Right lobe of liver (tissue), 6 donors: ENCODE results near the gene RBPMS2. TPM values are rescaled to one million over a fixed set of nuclear protein-coding genes. Genes with fewer than 3 reads are reported as not detected.
A peak's percentile ranks its signal among the peaks of the same experiment; 100 is the strongest.

Experiments
- ATAC-seq, 4 donors: fragments of 200-7000 bp; cut with Tn5 transposase; one replicate each; pipeline ENCODE4 v1.9.1; 2020; ENCODE audit warnings: mild to moderate bottlenecking in 4 of 4, moderate library complexity in 4 of 4
- DNase-seq, 3 donors: peaks; one replicate each; pipeline ENCODE4 v3.0.0-alpha.2; 2020
- H3K27ac ChIP-seq, 3 donors: fragments of 200-600 bp; one replicate each; pipeline ENCODE4 v1.8.0; 2022
- H3K27me3 ChIP-seq, 2 donors: fragments of 200-600 bp; one replicate each; pipeline ENCODE4 v1.8.0; 2022
- H3K36me3 ChIP-seq, 4 donors: fragments of 200-600 bp; sonication (generic) in 1 of 4; one replicate each; pipeline versions ENCODE4 v1.5.1 to v1.8.0; 2017 to 2022; ENCODE audit warnings: control low read depth in 1 of 4
- H3K4me1 ChIP-seq, 4 donors: fragments of 200-600 bp; sonication (generic) in 1 of 4; one replicate each; pipeline versions ENCODE4 v1.5.1 to v1.8.0; 2017 to 2022; ENCODE audit warnings: control low read depth in 1 of 4
- H3K4me3 ChIP-seq, 3 donors: fragments of 200-600 bp; one replicate each; pipeline ENCODE4 v1.8.0; 2022
- H3K9me3 ChIP-seq, 4 donors: fragments of 200-600 bp; sonication (generic) in 1 of 4; one replicate each; pipeline versions ENCODE4 v1.5.1 to v1.8.0; 2017 to 2022; ENCODE audit warnings: control low read depth in 1 of 4
- CTCF ChIP-seq, 4 donors: fragments of 200-600 bp in 3 of 4; fragments of 450-650 bp in 1 of 4; IDR thresholded peaks; one replicate each; pipeline versions ENCODE4 v1.5.1 to v1.8.0; 2016 to 2022; ENCODE audit warnings: antibody characterized with exemption in 4 of 4, mild to moderate bottlenecking in 2 of 4
- POLR2A ChIP-seq: fragments of 450-650 bp; IDR thresholded peaks from one replicate; pipeline ENCODE4 v1.6.1; 2017; ENCODE audit warnings: antibody characterized with exemption, mild to moderate bottlenecking
- WGBS: methylation state at CpG from one replicate; pipeline ENCODE4 v1.1.6; 2018; ENCODE audit warnings: low coverage, low lambda C conversion rate; ENCODE audit not compliant: insufficient coverage; ENCODE audit errors: missing lambda C conversion rate; 5-methylcytosine and 5-hydroxymethylcytosine counted together
- intact Hi-C, 2 donors: fragments of 100-400 bp; cut with DNase I; formaldehyde crosslinking; loops; one replicate each; pipeline versions ENCODE4 v1.11.2 to v1.14.1; 2022
- total RNA-seq, 6 experiments: library from RNA; depleted of rRNA in 2 of 6; stranded (reverse); fragments of >200 nt in 2 of 6; fragmentation: NEBNext Ultra II Directional in 3 of 6; extraction: Animal tissue kit (Norgen Biotek cat#: 25700) in 3 of 6; gene quantifications; one replicate each; pipeline versions ENCODE4 v1.1.0 to v1.2.4, GENCODE V29; 2016 to 2023
- donor health status: DM: no; HTN: yes; CAD: no.
- donor health status: DM: no; HTN: no; CAD: no.
- donor health status: DM: no; HTN: no; CAD: no.
- donor health status: DM: no; HTN: yes; CAD: no.
- donor health status: DM: no; HTN: yes; CAD: no.

Gene RBPMS2
- total RNA-seq, 6 experiments from 2014 or later, result 2.5 to 13.6 (median 6.1) TPM

- intact Hi-C loops, result no loop called here
- Histone ChIP-seq H3K27ac (peak overlapping the region in 1 of 3 donors; percentile 47), H3K27me3 (no peaks in the 10 kb centered on the region), H3K9me3 (no peaks in the 10 kb centered on the region), H3K36me3 (no peaks in the 10 kb centered on the region), H3K4me3 (no peak overlapping the region), H3K4me1 (peaks cover 0 to 41% (median 23%) of the 10 kb centered on the region in 4 donors)
- no peak for DNase-seq
- 72% methylated on average over 7 of the region's 8 CpGs for WGBS
- ATAC-seq, result no peak
- TF ChIP-seq CTCF (IDR thresholded peaks at IDR 0.05), result no peak
- TF ChIP-seq POLR2A, result no peak
Measured at GRCh38 chr15:64780600-64781156, 5.3 kb upstream of the RBPMS2 start.

GRCh38 chr15:64779630-64780029 lies 4.2 kb upstream of the RBPMS2 start:
- no peaks in the 10 kb centered on the region for H3K9me3 ChIP-seq
- no peaks in the 10 kb centered on the region for H3K27me3 ChIP-seq
- WGBS, result 100% methylated on average over 1 of the region's 1 CpG
- H3K36me3 ChIP-seq, result no peaks in the 10 kb centered on the region
- no peak overlapping the region for H3K27ac ChIP-seq
- no peak overlapping the region for H3K4me3 ChIP-seq
- DNase-seq (no peak), ATAC-seq (no peak)
- intact Hi-C loops, result no loop called here
- TF ChIP-seq CTCF (IDR thresholded peaks at IDR 0.05), result no peak
- no peak for TF ChIP-seq POLR2A
- H3K4me1 ChIP-seq, result peaks cover 0 to 41% (median 23%) of the 10 kb centered on the region in 4 donors

GRCh38 chr15:64779024-64779423 lies 3.6 kb upstream of the RBPMS2 start:
- DNase-seq (no peak), ATAC-seq (no peak)
- H3K27me3 ChIP-seq, result no peaks in the 10 kb centered on the region
- peaks cover 0 to 40% (median 21%) of the 10 kb centered on the region in 4 donors for H3K4me1 ChIP-seq
- H3K9me3 ChIP-seq, result no peaks in the 10 kb centered on the region
- no peak overlapping the region for H3K4me3 ChIP-seq
- TF ChIP-seq POLR2A (no peak), CTCF (IDR thresholded peaks at IDR 0.05) (no peak)
- H3K27ac ChIP-seq, result no peak overlapping the region
- WGBS, result 83% methylated on average over 2 of the region's 2 CpGs
- no peaks in the 10 kb centered on the region for H3K36me3 ChIP-seq
- intact Hi-C loops, result no loop called here

GRCh38 chr15:64776402-64776786 lies 1.0 kb upstream of the RBPMS2 start:
- Histone ChIP-seq H3K27ac (peak overlapping the region in 1 of 3 donors; percentile 47), H3K4me3 (peak overlapping the region in 1 of 3 donors; percentile 73)

More at GRCh38 chr15:64776402-64776786, 1.0 kb upstream of the RBPMS2 start:
- no peaks in the 10 kb centered on the region for H3K27me3 ChIP-seq
- no peaks in the 10 kb centered on the region for H3K9me3 ChIP-seq
- DNase-seq (no peak), ATAC-seq (no peak)
- intact Hi-C loops, result no loop called here
- H3K36me3 ChIP-seq, result no peaks in the 10 kb centered on the region
- WGBS, result 60% methylated on average over 1 of the region's 25 CpGs
- H3K4me1 ChIP-seq, result peaks cover 0 to 14% (median 6%) of the 10 kb centered on the region in 4 donors
- no peak for TF ChIP-seq CTCF (IDR thresholded peaks at IDR 0.05)
- no peak for TF ChIP-seq POLR2A
